ENCODE results near the gene FAM83G.
"Not testable (repeated sequence)": the region's sequence is repeated elsewhere in the genome, so short reads cannot be mapped to it uniquely, and the experiment has no call there.

Gene FAM83G

GRCh38 chr17:18951941-18952842, 52.4 kb downstream of the FAM83G start, which contains the start of gene SLC5A10:
SLC5A10 (plus strand) TSS chr17:18952165; CDS start chr17:18952206, 41 bp downstream.
- DNase-seq (ENCODE audit: low read depth) = no peak

GRCh38 chr17:18950944-18951905, 53.3 kb downstream of the FAM83G start:
- DNase-seq (ENCODE audit: low read depth) = no peak

- no peak for DNase-seq (ENCODE audit: low read depth)
Measured at GRCh38 chr17:18950346-18950745, 54.2 kb downstream of the FAM83G start.

- no peak for DNase-seq (ENCODE audit: low read depth)
Measured at GRCh38 chr17:18949566-18949965, 55.0 kb downstream of the FAM83G start.

GRCh38 chr17:18948476-18949006, 56.0 kb downstream of the FAM83G start:
- no peak for DNase-seq (ENCODE audit: low read depth)

- no peak for DNase-seq (ENCODE audit: low read depth)
Measured at GRCh38 chr17:18947866-18948265, 56.7 kb downstream of the FAM83G start.

- no peak for DNase-seq (ENCODE audit: low read depth)
Measured at GRCh38 chr17:18946536-18946935, 58.0 kb downstream of the FAM83G start.

GRCh38 chr17:18944646-18945045, 59.9 kb downstream of the FAM83G start:
- no peak for DNase-seq (ENCODE audit: low read depth)

- no peak for DNase-seq (ENCODE audit: low read depth)
Measured at GRCh38 chr17:18938692-18939023, 65.9 kb downstream of the FAM83G start.

GRCh38 chr17:18937981-18938691, 66.4 kb downstream of the FAM83G start:
- DNase-seq (ENCODE audit: low read depth) = no peak

- no peak for DNase-seq (ENCODE audit: low read depth)
Measured at GRCh38 chr17:18933102-18934058, 71.2 kb downstream of the FAM83G start.

- no peak for DNase-seq (ENCODE audit: low read depth)
Measured at GRCh38 chr17:18932360-18933055, 72.1 kb downstream of the FAM83G start.

GRCh38 chr17:18928628-18929125, 75.9 kb downstream of the FAM83G start:
- no peak for DNase-seq (ENCODE audit: low read depth)

- DNase-seq (ENCODE audit: low read depth) = no peak
Measured at GRCh38 chr17:18925187-18925586, 79.4 kb downstream of the FAM83G start.

- not testable (repeated sequence) for DNase-seq (ENCODE audit: low read depth)
Measured at GRCh38 chr17:18922596-18922995, 82.0 kb downstream of the FAM83G start.

- no peak for DNase-seq (ENCODE audit: low read depth)
Measured at GRCh38 chr17:18921912-18922451, 82.6 kb downstream of the FAM83G start.

- DNase-seq (ENCODE audit: low read depth) = no peak
Measured at GRCh38 chr17:18921485-18921884, 83.1 kb downstream of the FAM83G start.

GRCh38 chr17:18920911-18921441, 83.6 kb downstream of the FAM83G start:
- no peak for DNase-seq (ENCODE audit: low read depth)

GRCh38 chr17:18919963-18920362, 84.6 kb downstream of the FAM83G start:
- DNase-seq (ENCODE audit: low read depth) = no peak

All from stimulated activated CD8-positive, alpha-beta memory T cell treated with anti-CD3 and anti-CD28 coated beads, Interleukin-4, amount 100 ng/mL, for 24 hours (primary cell).